ENCODE measurements around the gene MX1. TPM values are rescaled to one million over a fixed set of nuclear protein-coding genes. Genes with fewer than 3 reads are reported as not detected.

The MX1 gene
- total RNA-seq, 1 donor from 2014 or later = 19.4 TPM

DNA sequence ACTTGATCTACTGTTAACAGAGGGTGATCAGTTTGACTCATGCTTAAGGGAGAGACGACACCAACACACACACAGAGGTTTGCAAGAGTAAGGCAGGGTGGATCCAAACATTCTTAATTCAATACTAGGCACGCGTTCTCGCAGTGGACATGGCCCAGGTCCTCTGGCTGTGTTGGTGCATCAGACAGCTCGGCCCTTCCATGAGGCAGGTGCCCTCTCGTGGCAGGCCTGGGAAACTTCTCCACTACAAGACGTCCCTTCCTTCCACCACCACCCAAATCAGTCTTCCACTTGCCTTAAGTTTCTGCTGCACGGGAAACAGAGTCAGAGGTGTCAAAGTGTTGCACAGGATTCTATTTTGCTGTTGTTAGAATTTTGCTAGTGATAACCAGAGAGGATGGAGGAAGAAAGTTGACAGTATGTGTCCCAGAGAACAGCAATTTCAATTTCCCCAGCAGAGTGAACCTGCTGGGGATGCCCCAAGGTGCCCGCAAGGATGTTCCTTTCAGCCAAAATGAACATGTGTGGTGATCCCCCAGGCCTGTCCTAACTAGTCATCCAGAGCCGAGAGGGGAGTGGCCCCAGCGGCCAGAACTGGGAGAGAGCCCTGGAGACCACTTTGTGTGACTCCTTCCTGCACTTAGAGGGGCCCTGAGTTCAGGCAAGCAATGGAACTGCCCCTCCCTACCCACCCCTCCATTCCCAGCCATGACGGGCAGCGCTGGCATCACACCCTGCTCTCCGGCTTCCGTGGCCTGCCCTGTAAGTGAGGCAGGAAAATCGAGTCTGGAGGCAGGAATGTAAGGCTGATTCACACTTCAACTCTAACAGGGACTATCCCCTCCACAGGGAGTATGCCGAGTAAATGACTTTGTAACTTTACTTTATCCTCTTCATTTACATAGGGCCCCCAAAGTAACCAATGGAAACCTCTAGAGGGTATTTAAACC lies 34.8 kb downstream of the MX1 start:
- DNase-seq = peak; percentile 77

DNA sequence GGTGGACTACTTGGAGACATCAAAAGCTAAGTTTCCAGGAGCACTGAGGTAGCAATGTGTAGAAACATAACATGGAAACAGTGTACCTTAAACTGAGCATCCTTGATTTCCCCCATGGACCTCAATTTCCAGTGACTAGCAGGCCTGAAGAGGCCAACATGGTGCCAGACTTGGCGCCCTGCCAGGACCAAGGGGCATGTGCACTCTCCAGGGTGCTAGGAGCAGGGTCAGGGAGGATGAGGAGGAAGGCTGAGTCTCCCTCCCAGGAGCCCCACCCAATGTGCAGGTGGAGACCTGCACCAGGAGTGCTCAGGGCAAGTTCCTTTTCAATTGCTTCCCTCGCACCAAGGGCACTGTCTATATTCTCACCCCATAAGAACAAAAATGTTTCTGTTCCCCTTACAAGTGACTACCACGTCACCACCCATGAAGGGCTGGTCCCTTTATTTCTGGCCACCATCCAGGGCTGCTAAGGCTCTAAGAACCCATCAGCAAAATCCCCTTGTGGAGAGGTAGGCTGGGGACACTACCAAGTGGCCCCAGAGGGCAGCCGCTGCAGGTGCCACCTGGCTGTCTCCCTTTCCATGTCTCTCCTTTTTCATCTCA lies 39.2 kb downstream of the MX1 start:
- no peak for DNase-seq

DNA sequence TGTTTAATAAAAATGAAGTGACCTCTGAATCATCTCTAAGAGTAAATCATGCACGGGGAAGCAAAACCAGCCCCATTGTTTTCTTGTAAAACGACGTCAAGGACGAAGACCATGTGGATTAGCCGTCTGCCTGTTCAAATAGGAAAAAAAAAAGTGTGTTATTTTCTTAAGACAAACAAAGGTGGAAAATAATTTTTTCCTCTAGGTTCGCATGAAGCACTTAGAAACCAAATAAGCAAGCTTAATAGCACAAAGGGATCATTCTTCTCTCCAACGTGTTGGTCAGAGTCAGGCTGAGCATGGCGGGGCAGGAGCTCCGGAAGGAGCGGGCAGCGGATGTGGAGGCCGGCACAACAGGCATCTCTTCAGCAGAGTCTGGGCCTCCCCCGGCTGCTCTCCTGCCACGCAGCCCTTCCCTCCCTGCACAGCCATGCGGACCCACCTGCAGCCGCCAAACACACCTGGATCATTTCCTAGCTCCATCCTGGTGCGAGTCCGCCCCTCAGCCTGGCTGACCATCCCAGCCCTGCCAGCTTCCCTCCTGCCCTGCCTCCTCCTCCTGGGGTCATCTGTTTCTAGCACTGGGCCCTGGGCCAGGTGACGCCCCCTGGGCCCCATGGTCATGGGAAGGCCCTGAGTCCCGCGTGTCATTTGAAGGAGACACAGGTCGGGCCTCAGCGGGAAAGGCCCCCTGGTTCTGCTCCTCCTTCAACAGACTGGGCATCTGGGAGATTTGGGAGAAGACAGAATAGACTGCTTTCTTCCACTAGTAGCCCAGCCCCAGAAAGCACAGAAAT lies 40.2 kb downstream of the MX1 start:
- no peak for DNase-seq

DNA sequence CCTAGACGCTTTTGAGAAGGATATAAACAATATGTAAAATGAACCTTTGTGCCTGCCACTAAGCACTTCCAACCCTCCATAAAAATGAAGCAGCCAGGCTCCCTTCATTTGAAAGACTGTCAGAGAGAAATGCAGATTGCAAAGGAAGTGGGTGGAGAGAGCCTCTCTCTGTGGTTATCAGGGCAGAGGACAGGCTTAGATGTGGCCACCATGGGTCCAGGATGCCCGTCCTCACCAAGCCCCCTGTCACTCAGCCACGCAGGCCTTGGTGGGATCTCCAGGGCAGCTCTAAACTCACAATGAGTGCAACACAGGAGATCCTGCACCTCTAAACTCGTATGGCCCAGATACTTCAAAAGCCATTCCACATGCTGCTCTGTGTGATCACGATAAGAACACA lies 44.0 kb downstream of the MX1 start:
- DNase-seq = no peak

DNA sequence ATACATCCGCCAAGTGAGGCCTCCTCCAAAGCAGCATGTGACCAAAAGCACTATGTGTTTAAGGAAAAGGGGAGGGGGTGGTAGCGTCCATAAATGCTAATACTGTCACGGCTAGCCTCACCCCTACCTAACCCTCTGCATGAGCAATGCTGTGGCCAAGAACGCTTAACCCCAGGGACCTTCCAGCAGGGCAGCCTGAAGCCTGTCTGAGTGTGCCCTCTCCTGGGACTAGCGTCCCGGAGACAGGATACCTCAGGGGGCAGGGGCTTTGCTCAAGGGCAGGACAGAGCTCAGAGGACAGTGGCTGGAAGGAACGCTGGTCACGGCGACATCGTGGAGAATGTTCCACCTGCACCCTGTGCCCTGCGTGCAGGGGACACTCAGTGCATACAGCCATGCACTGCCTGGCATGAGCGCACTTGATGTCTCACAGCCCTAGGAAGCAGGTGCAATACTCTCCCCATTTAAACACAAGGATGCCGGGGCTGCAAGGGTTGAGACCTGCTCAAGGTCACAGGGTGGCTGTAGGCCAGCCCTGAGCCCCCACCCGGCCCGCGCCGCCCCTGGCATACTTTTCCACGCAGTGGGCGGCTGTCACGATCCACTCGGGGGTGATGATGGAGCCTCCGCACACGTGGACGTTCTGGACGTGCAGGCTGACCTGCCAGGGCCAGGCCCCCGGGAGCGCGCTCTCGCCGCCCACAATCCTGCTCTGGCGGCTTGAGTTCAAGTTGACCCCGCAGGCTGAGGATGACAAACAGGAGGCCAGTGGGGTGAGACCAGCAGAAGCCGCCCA lies 46.9 kb downstream of the MX1 start:
- DNase-seq = no peak

DNA sequence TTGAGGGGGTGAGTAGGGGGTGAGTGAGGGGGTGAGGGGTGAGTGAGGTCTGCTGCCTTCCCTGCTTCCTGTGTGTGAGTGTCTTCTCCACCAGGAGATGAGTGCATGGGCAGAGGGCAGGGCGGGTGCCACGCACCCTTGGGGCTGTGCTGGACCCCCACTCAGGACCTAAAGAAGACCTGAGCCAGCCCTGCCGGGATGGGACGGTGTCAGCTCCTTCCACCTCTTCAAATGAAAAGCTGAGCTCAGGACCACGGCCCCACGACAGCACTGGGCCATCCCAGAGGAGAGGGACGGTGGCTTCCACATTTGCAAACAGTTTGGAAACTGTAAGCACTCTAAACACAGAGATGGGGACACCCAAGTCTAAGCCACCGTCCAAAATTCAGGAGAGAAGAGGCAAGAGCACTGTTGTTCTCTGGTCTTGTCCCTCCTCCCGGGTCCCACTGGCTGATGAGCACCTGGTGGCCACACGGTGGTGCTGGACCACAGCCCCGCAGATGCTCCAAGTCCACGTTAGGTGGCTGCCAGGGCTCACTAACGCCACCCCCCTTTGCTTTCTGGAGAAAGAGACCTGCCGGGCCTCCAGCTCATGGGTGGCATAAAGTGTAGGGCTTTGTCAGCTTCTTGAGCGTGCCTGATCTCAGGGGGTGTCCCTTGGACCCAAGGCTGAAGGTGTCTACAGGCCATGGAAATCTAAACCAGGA lies 49.8 kb downstream of the MX1 start:
- no peak for DNase-seq

DNA sequence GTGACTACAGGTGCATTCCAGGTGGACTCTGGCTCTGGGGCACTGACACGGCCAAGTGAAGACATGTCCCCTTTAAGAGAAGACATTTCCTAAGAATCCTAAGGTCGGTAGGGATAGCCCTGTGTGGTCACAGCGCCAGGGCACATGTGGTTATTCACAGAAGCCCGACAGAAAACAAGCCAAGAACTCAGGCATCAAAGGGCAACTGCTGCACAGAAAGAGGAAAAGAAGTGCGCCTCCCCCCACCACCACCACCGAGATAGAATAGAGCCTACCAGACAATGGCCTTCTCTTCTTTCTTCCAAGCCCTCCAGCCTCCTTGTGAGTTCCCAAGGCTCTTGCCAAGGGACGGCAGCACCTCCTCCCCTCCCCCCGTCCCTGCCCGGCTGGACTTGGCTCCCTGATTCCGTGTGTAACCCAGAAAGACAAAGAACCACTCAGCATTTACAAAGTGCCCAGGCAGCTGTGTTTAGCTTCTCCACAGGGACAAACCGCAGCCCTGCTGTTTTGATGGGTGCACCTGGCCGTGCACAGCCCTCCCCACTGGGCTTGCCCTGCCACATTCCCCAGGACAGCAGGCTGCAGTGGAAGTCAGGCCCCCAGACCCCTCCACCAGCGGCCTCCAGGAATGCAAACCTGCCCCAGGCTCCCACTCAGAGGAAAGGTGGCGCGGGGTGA lies 51.7 kb downstream of the MX1 start:
- DNase-seq = no peak

DNA sequence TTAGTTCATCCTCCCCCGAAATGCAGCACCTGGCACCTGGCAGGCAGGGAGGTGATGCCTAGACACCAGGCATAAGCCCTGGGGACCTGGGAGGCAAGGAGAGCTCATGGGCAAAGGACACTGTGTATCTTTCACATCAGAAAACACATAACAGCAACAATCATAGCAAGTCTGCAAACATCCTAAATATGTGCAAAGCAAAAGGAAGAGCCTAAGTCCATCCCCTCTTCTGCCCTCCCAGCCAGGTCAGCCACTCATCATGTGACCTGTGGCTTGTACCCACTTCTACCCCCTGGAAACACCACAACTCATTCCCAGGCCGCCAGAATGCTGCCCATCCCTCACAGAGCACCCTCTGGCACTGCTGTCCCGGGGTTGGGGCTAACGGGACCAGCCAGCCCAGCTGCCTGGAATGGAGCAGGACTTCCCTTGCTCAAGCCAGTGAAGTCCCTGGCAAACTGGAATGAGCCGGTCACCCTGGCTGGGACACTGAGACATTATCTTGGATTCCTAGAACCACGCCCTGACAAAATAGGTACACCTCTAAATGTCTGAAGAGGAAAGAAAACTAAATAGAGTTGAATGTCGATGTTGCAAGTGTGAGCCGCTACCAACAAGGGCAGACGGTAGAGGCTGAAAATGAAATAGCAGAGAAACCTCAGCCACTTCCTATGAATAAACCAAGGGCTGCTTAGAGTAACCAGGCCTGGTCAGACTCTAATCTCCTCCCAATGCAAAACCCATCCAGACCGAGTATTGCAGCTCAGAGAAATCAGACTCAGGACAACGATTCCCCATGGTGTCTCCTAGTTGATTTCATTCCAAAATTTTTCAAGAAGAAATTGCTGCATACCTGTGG lies 52.5 kb downstream of the MX1 start:
- no peak for DNase-seq

DNA sequence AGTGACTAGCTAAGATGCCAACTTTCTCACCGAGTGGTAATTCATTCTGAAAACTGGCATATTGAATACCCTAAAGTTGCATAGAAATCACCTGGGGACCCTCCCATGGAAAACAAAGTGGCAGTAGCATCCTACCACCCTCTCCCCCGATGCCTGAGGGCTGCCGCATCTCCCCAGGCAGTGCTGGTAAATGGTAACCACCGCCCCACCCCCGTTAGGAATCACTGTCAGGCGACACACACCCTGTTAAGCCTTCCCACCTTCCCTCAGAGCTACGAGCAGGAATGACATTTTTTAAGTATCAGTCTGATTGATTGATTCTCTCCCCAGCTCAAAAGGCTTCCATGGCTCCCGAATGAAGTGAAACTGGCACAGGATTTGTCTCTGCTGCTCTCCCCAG lies 53.6 kb downstream of the MX1 start:
- DNase-seq = no peak

DNA sequence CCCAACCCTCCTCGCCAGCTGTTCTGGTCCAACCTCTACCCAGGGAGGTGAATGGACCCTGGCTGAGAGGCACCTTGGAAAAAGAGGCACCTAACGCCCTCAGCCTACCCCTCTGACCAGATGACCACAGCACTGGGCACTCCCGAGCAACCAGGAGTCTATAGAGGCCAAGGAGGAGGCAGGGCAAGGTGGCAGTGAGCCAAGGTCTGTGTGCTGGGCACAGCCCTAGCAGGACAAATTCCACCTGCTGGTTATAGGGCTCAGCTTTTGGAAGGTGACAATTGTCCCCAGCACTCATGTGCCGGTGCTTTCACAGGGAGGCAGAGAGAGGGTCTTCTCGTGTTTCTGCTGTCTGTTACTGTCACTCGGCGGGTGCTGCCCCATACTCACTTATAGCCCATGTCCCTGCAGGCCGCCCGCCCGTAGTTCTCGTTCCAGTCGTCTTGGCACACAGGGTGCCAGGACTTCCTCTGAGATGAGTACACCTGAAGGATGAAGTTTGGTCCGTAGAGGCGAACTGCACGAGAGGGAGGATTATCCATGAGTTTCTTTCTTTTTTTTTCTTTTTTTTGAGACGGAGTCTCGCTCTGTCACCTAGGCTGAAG lies 54.1 kb downstream of the MX1 start:
- no peak for DNase-seq

DNA sequence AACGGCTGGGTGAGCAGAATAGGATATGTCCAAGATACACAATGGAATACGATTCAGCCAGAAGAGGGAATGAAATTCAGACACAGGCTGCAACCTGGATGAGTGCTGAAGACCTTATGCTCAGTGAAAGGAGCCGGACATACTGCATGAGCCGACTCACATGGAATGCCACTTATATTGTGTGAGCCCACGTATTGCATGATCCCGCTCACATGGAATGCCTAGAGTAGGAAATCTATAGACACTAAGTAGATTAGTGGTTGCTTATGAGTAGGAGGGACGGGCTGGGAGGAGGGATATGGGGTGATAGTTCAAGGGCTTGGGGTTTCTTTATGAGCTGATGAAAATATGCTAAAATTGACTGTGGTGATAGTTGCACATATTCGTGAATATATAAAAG lies 55.2 kb downstream of the MX1 start:
- DNase-seq = no peak

DNA sequence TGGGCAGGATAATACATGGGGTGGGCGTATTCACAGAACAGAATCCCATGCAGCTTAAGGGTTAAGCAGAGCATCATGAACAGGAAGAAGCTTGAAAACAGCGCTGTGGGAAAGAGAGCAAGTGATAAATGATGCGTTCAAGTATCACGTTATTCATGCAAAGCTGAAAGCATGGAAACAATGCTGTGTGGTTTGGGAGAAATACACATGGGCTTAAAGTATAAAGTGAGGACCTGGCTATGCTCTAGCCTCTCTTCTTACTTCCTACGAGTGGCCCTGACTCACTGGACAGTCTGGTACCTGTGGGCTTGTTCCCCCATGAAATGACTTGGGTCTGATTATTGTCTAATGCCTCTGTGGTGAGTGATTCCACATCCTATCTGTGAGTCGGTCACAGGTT lies 56.3 kb downstream of the MX1 start:
- no peak for DNase-seq

DNA sequence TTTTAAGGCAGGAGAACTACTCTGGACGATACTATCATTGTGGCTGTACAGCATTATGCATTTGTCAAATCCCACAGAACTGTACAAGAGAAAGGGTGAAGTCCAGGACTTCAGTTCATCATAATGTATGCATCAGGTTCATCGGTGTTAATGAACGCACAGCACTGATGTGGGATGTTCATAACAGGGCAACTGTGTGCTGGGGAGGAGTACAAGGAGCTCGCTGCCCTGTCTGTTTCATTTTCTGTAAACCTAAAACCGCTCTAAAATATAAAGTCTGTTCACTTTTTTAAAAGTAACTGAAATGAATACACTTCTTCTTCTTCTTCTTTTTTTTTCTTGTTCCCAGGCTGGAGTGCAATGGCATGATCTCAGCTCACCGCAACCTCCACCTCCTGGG lies 56.9 kb downstream of the MX1 start:
- no peak for DNase-seq

DNA sequence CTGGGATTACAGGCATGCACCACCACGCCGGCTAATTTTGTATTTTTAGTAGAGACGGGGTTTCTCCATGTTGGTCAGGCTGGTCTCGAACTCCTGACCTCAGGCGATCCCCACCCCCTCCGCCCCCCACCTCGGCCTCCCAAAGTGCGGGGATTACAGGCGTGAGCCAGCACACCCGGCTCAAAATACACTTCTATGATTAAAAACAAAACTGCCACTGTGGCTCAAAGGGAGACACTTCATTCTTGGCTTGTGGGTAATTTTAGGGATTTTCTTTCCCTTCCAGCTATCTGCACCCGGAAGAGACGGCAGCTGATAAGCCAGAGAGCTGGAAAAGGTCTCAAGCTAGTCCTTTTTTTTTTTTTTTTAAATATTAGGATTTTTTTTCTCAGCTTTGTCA lies 57.4 kb downstream of the MX1 start:
- DNase-seq = no peak

DNA sequence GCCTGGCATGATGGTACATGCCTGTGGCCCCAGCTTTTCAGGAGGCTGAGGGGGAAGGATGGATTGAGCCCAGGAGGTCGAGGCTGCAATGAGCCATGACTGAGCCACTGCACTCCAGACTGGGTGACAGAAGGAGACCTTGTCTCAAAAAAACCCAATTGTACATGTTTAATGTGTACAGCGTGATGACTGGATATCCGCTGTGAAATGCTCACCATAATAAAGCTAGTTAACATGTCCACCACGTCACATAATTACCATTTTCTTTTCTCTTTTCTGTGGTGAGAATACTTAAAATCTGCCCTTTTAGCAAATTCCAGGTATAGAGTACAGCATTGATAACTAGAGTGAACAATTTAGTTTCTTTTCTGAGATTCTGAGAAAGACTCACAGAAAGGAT lies 57.9 kb downstream of the MX1 start:
- no peak for DNase-seq

DNA sequence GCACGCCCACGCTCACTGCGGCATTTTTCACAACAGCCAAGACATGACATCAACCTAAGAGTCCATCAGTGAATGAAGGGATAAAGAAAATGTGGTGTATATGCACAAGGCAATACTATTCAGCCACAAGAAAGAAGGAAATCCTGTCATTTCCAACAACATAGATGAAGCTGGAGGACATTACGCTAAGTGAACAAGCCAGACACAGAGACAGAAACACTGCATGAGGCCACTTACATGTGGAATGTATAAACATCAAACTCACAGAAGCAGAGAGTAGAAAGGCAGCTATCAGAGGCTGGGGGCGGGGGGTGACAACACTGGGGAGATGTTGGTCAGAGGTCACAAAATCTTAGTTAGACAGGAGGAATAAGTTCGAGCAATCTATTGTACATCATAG lies 61.0 kb downstream of the MX1 start:
- DNase-seq = no peak

DNA sequence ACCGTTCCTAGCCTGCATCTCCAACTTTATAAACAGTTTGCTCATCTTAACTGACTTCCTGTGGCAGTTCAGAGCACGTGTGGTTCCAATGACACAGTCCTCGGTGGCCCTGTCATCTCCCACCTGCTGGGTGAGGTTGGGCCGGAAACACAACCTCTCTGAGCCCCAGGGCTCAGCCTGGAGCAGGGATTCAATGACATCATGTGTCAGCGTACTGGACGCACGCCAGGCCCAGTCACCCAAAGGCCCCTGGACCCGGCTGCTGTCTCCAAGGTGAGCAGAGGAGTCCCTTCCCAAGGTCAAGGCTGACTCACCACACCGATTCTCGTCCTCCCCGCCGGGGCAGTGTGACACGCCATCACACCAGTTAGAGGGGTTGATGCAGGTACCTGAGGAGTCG lies 62.0 kb downstream of the MX1 start:
- DNase-seq = no peak

DNA sequence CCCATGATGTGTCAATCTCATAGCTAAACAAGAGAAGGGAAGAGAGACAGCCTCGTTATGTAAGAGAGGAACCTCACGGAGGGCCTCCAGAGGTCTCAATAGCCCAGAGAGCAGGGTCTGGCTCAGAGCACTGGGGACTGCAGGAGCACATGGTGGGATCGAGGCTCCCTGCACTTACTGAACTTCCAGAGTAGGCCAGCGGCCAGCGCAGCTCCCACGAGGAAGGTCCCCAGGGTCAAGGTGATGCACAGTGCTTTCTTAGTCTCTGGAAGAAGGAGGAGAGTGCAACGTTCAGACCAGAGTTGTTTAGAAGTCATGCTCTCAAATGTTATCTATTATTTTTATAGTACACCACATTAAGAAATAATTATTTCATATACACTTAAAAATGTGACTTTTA lies 63.3 kb downstream of the MX1 start:
- no peak for DNase-seq

DNA sequence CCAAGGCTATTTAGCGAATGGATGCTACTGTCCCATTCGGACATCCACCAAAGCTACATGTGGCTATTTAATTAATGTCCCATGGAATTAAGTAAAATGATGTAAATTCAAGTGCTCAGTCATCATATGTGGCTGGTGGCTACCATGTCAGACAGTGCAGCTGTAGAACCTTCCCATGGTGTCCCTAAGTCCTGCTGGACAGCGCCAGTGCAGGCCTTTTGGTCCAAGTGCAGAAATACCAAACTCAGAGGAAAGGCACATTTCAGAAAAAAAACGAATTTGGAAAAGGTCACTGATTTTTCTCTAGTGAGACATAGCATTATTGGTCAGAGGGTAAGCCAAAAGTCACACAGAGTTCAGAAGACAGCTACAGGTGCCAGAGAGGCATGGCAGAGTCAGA lies 64.3 kb downstream of the MX1 start:
- no peak for DNase-seq

DNA sequence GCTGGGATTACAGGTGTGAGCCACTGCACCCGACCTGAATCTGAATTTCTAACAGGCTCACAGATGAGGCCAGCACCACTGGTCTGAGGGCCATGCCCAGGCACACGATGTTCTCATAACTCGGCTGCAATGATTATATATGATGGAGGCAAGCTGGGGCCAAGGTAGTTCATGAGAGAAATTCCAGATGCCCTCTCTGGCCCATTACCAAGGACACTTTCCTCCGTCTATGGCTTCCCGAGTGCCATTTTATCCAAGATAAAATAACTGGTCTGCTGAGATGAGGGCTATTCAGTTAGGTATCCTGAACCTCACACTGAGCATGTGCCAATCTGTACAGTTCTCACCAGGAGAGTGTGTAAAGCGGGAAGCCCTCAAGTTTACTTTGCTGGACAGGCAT lies 65.4 kb downstream of the MX1 start:
- DNase-seq = no peak
